Measurements from ENCODE around the gene SGCE. TPM values are rescaled to one million over a fixed set of nuclear protein-coding genes. Genes with fewer than 3 reads are reported as not detected.
A peak's percentile ranks its signal among the peaks of the same experiment; 100 is the strongest.

The SGCE gene
- total RNA-seq, 1 experiment from 2014 or later, result 39.8 TPM

DNA sequence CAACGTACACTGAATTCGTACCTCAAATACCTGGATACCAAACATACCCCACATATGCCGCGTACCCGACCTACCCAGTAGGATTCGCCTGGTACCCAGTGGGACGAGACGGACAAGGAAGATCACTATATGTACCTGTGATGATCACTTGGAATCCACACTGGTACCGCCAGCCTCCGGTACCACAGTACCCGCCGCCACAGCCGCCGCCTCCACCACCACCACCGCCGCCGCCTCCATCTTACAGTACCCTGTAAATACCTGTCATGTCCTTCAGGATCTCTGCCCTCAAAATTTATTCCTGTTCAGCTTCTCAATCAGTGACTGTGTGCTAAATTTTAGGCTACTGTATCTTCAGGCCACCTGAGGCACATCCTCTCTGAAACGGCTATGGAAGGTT, 9.5 kb upstream of the SGCE start:
- no peak for DNase-seq
- peaks cover 8% of the 10 kb centered on the region; the same call in 1 of the 2 replicates for H3K36me3 ChIP-seq (ENCODE audit: insufficient read depth, low read length)
- H3K79me2 ChIP-seq (ENCODE audit: low read length), result peaks cover 28% of the 10 kb centered on the region
- no peaks in the 10 kb centered on the region for H3K9me3 ChIP-seq (ENCODE audit: low read length)
- H3K9ac ChIP-seq (ENCODE audit: low read length), result no peak overlapping the region
- no peaks in the 10 kb centered on the region; the same call in 1 of the 2 replicates for H3K4me1 ChIP-seq (ENCODE audit: low read length)
- peaks cover 21% of the 10 kb centered on the region; the same call in 1 of the 2 replicates for H4K20me1 ChIP-seq (ENCODE audit: insufficient read depth, low read depth, low read length)
- H3K4me2 ChIP-seq (ENCODE audit: low read depth, low read length, poor library complexity, severe bottlenecking), result no peak overlapping the region
- no peaks in the 10 kb centered on the region for H3K27me3 ChIP-seq (ENCODE audit: low read length)
- no peak overlapping the region for H2AFZ ChIP-seq (ENCODE audit: low read length)
- H3K27ac ChIP-seq (ENCODE audit: low read length), result no peak overlapping the region
- H3K4me3 ChIP-seq (ENCODE audit: low read length), result no peak overlapping the region
- H3K9me2 ChIP-seq (replicated peaks; ENCODE audit: insufficient read depth, low read length), result no peaks in the 10 kb centered on the region

DNA sequence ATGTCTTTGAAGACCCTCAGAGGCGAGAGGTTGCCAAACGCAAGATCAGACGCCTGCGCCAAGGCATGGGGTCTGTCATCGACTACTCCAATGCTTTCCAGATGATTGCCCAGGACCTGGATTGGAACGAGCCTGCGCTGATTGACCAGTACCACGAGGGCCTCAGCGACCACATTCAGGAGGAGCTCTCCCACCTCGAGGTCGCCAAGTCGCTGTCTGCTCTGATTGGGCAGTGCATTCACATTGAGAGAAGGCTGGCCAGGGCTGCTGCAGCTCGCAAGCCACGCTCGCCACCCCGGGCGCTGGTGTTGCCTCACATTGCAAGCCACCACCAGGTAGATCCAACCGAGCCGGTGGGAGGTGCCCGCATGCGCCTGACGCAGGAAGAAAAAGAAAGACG, 8.1 kb upstream of the SGCE start:
- peaks cover 42% of the 10 kb centered on the region for H3K79me2 ChIP-seq (ENCODE audit: low read length)
- no peaks in the 10 kb centered on the region for H3K9me3 ChIP-seq (ENCODE audit: low read length)
- no peak overlapping the region for H3K27ac ChIP-seq (ENCODE audit: low read length)
- H3K27me3 ChIP-seq (ENCODE audit: low read length), result no peaks in the 10 kb centered on the region
- no peak overlapping the region for H3K4me2 ChIP-seq (ENCODE audit: low read depth, low read length, poor library complexity, severe bottlenecking)
- H2AFZ ChIP-seq (ENCODE audit: low read length), result no peak overlapping the region
- no peak overlapping the region for H3K9ac ChIP-seq (ENCODE audit: low read length)
- no peaks in the 10 kb centered on the region for H3K9me2 ChIP-seq (replicated peaks; ENCODE audit: insufficient read depth, low read length)
- peaks cover 8% of the 10 kb centered on the region; the same call in 1 of the 2 replicates for H3K36me3 ChIP-seq (ENCODE audit: insufficient read depth, low read length)
- no peak for DNase-seq
- H4K20me1 ChIP-seq (ENCODE audit: insufficient read depth, low read depth, low read length), result peaks cover 29% of the 10 kb centered on the region; the same call in 1 of the 2 replicates
- no peak overlapping the region for H3K4me3 ChIP-seq (ENCODE audit: low read length)
- peaks cover 10% of the 10 kb centered on the region for H3K4me1 ChIP-seq (ENCODE audit: low read length)

DNA sequence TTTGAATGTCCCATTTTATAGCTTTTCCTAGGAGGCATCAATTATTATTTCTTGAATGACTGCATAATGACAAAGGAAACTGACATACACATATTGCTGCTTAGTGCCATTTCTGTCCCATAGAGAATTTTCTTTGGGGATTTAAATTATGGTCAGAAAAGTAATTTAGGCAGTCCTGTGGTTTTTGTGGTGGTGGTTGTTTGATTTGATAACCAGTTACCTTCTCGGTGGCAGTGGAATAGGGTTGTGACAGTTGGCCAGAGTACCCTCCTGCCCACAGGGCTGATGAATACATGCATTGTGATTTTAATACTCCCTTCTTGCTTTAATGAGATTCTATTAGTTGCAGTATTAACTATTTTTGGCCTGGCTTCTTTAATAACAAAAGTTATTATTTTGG, 6.6 kb upstream of the SGCE start:
- Histone ChIP-seq H3K9me2 (replicated peaks; ENCODE audit: insufficient read depth, low read length) (no peaks in the 10 kb centered on the region), H2AFZ (ENCODE audit: low read length) (no peak overlapping the region), H4K20me1 (ENCODE audit: insufficient read depth, low read depth, low read length) (peaks cover 24% of the 10 kb centered on the region; the same call in 1 of the 2 replicates), H3K27ac (ENCODE audit: low read length) (no peak overlapping the region), H3K9ac (ENCODE audit: low read length) (no peak overlapping the region), H3K27me3 (ENCODE audit: low read length) (no peaks in the 10 kb centered on the region), H3K4me1 (ENCODE audit: low read length) (peaks cover 14% of the 10 kb centered on the region), H3K4me2 (ENCODE audit: low read depth, low read length, poor library complexity, severe bottlenecking) (no peak overlapping the region), H3K9me3 (ENCODE audit: low read length) (no peaks in the 10 kb centered on the region), H3K4me3 (ENCODE audit: low read length) (no peak overlapping the region), H3K79me2 (ENCODE audit: low read length) (peaks cover 46% of the 10 kb centered on the region), H3K36me3 (ENCODE audit: insufficient read depth, low read length) (peaks cover 8% of the 10 kb centered on the region; the same call in 1 of the 2 replicates)
- no peak for DNase-seq

DNA sequence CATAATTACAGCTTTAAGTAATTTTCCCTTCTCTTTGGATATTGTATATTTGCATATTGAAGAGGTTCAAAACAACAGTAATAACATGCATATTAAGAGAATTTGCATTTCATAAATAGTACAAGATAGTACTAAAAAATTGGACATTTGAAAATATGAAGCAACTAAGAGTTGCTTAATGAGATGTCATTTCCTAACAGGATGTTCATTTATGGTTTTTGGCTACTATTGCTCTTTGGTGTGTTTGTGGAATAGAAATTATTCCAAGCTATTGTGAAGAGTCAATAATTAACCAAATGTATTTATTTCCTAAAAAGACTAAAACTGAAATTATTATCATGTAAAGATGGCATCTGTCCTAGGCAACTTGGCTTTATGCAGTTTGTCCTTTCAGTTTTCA, 4.1 kb upstream of the SGCE start:
- Histone ChIP-seq H2AFZ (ENCODE audit: low read length) (no peak overlapping the region), H3K27ac (ENCODE audit: low read length) (no peak overlapping the region), H3K9ac (ENCODE audit: low read length) (no peak overlapping the region), H3K4me2 (ENCODE audit: low read depth, low read length, poor library complexity, severe bottlenecking) (no peak overlapping the region), H3K36me3 (ENCODE audit: insufficient read depth, low read length) (peaks cover 8% of the 10 kb centered on the region; the same call in 1 of the 2 replicates), H4K20me1 (ENCODE audit: insufficient read depth, low read depth, low read length) (peaks cover 24% of the 10 kb centered on the region; the same call in 1 of the 2 replicates), H3K79me2 (ENCODE audit: low read length) (peaks cover 46% of the 10 kb centered on the region), H3K4me3 (ENCODE audit: low read length) (no peak overlapping the region), H3K9me3 (ENCODE audit: low read length) (no peaks in the 10 kb centered on the region), H3K4me1 (ENCODE audit: low read length) (peaks cover 14% of the 10 kb centered on the region), H3K27me3 (ENCODE audit: low read length) (no peaks in the 10 kb centered on the region), H3K9me2 (replicated peaks; ENCODE audit: insufficient read depth, low read length) (no peaks in the 10 kb centered on the region)
- no peak for DNase-seq

DNA sequence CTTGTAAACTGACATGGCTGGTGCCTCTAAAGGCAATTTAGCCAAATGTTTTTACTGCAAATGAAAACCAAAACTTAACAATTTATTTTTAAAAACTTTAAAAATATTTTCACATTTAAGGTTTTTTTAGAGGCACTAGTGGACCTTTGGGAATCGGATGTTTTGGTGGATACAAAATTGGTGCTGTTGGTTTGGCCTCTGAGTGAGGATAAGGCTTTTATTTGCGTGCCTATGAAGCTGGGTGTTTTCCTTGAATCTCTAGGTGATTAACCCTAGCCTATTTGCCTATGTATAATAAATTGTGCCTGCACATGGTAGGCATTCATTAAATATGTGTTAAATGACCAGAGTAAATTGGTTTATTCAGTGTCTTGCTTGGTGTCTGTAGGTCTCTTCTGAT, 2.9 kb upstream of the SGCE start:
- no peak for DNase-seq
- Histone ChIP-seq H3K27me3 (ENCODE audit: low read length) (no peaks in the 10 kb centered on the region), H3K9me3 (ENCODE audit: low read length) (no peaks in the 10 kb centered on the region), H3K9ac (ENCODE audit: low read length) (peak overlapping the region; percentile 36; the same call in 1 of the 2 replicates), H3K4me3 (ENCODE audit: low read length) (peak overlapping the region; percentile 51), H2AFZ (ENCODE audit: low read length) (no peak overlapping the region), H3K27ac (ENCODE audit: low read length) (no peak overlapping the region), H3K4me1 (ENCODE audit: low read length) (peaks cover 21% of the 10 kb centered on the region), H4K20me1 (ENCODE audit: insufficient read depth, low read depth, low read length) (peaks cover 24% of the 10 kb centered on the region; the same call in 1 of the 2 replicates), H3K79me2 (ENCODE audit: low read length) (peaks cover 50% of the 10 kb centered on the region), H3K36me3 (ENCODE audit: insufficient read depth, low read length) (peaks cover 6% of the 10 kb centered on the region; the same call in 1 of the 2 replicates), H3K4me2 (ENCODE audit: low read depth, low read length, poor library complexity, severe bottlenecking) (peak overlapping the region; percentile 69), H3K9me2 (replicated peaks; ENCODE audit: insufficient read depth, low read length) (no peaks in the 10 kb centered on the region)

DNA sequence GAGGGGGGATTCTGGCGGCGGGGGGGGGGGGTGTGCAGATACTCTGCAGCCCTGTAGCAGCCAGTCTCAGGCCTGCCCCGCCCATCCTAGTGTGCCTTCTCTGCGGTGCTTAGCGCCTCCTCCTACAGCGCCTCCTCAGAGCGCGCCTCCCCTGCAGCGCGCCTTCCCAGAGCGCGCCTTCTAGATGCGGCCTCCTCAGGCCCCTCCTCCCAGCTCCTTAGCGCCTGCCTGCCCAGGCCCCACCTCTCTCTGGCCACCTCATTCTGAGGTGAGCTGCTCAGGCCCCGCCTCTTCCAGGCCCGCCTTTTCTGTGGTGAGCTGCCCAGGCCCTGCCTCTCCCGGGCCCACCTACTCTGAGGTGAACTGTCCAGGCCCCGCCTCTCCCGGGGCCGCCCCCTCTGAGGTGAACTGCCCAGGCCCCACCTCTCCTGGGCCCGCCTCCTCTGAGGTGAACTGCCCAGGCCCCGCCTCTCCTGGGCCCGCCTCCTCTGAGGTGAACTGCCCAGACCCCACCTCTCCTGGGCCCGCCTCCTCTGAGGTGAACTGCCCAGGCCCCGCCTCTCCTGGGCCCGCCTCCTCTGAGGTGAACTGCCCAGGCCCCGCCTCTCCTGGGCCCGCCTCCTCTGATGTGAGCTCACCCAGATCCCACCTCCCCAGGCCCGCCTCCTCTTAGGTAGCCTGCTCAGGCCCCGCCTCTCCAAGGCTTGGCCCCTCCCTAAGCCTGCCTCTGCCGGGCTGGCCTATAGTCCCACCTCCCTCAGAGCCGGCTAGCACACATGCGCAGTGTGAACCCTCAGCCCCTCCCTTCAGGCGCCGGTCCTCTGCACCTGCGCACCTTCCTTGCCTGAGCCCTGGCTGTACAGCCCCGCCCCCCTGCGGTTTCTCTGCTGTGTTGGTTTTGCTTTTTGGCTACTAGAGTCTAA, 2.1 kb upstream of the SGCE start:
- H2AFZ ChIP-seq (ENCODE audit: low read length), result no peak overlapping the region
- peaks cover 46% of the 10 kb centered on the region for H3K79me2 ChIP-seq (ENCODE audit: low read length)
- no peaks in the 10 kb centered on the region for H3K27me3 ChIP-seq (ENCODE audit: low read length)
- no peak overlapping the region for H3K9ac ChIP-seq (ENCODE audit: low read length)
- peaks cover 5% of the 10 kb centered on the region; the same call in 1 of the 2 replicates for H3K36me3 ChIP-seq (ENCODE audit: insufficient read depth, low read length)
- no peaks in the 10 kb centered on the region for H3K9me2 ChIP-seq (replicated peaks; ENCODE audit: insufficient read depth, low read length)
- H4K20me1 ChIP-seq (ENCODE audit: insufficient read depth, low read depth, low read length), result peaks cover 19% of the 10 kb centered on the region; the same call in 1 of the 2 replicates
- peaks cover 21% of the 10 kb centered on the region for H3K4me1 ChIP-seq (ENCODE audit: low read length)
- peak overlapping the region; percentile 69 for H3K4me2 ChIP-seq (ENCODE audit: low read depth, low read length, poor library complexity, severe bottlenecking)
- H3K27ac ChIP-seq (ENCODE audit: low read length), result no peak overlapping the region
- no peak overlapping the region for H3K4me3 ChIP-seq (ENCODE audit: low read length)
- peak; percentile 99 for DNase-seq
- no peaks in the 10 kb centered on the region for H3K9me3 ChIP-seq (ENCODE audit: low read length)

DNA sequence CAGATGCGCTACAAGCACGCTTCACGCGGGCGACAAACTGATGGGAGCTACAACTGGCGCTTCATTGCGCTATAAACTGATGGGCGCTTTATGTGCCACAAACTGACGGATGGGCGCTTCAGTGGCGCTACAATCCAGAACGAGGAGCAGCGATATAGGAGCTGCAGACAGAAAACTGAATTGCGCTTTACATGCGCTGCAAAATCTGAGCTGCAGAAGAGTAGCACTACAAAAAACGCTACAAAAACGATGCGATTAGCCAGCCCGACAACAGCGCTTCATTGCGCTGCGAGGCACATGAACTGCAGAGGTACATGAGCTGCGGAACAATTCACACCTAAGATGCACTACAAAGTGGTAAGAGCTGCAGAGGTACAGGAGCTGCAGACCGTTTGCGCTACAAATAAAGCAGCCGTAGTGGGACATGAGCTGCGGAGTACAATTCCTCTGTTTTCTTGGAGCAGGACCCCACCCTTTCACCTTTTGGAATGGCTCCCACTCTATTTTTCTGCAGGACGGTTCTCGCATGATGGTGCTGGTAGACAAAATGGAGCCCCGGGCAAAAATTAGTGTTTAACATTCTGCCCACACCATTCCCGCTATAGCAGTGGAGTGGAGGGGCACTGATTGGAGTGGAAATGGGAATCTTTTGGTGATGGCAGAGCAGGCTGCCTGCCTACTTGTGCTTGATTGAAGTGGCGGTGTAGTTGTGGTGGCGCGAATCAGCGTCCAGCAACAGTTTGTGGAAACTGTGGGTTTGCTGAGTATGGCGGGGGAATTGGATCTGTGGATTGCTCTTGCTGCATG, 1.2 kb upstream of the SGCE start:
- Histone ChIP-seq H3K4me2 (ENCODE audit: low read depth, low read length, poor library complexity, severe bottlenecking) (peak overlapping the region; percentile 58), H2AFZ (ENCODE audit: low read length) (no peak overlapping the region), H3K36me3 (ENCODE audit: insufficient read depth, low read length) (no peaks in the 10 kb centered on the region), H3K9me3 (ENCODE audit: low read length) (no peaks in the 10 kb centered on the region), H3K9me2 (replicated peaks; ENCODE audit: insufficient read depth, low read length) (no peaks in the 10 kb centered on the region), H3K27ac (ENCODE audit: low read length) (peak overlapping the region; percentile 67), H3K4me1 (ENCODE audit: low read length) (peaks cover 21% of the 10 kb centered on the region), H3K79me2 (ENCODE audit: low read length) (peaks cover 37% of the 10 kb centered on the region), H4K20me1 (ENCODE audit: insufficient read depth, low read depth, low read length) (peaks cover 18% of the 10 kb centered on the region; the same call in 1 of the 2 replicates), H3K9ac (ENCODE audit: low read length) (peak overlapping the region; percentile 79), H3K4me3 (ENCODE audit: low read length) (peak overlapping the region; percentile 64), H3K27me3 (ENCODE audit: low read length) (no peaks in the 10 kb centered on the region)
- DNase-seq, result peak; percentile 83

DNA sequence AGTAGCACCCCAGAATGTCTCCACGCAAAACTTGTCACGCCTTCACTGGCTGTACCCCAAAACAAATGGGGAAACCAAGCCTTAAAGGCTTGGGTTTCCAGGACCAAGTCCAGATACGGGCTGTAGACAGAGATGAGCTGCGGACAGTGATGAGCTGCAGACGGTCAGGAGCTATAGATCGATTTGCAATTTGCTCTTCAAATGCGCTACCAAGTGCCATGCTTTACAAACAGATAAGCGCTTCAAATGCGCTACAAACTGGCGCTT, 658 bp upstream of the SGCE start:
- Histone ChIP-seq H4K20me1 (ENCODE audit: insufficient read depth, low read depth, low read length) (peaks cover 16% of the 10 kb centered on the region; the same call in 1 of the 2 replicates), H3K4me1 (ENCODE audit: low read length) (peaks cover 21% of the 10 kb centered on the region), H3K4me2 (ENCODE audit: low read depth, low read length, poor library complexity, severe bottlenecking) (peak overlapping the region; percentile 58), H3K9me3 (ENCODE audit: low read length) (no peaks in the 10 kb centered on the region), H3K4me3 (ENCODE audit: low read length) (peak overlapping the region; percentile 64), H3K27ac (ENCODE audit: low read length) (peak overlapping the region; percentile 67), H3K9ac (ENCODE audit: low read length) (peak overlapping the region; percentile 79), H3K36me3 (ENCODE audit: insufficient read depth, low read length) (no peaks in the 10 kb centered on the region), H3K9me2 (replicated peaks; ENCODE audit: insufficient read depth, low read length) (no peaks in the 10 kb centered on the region), H3K27me3 (ENCODE audit: low read length) (no peaks in the 10 kb centered on the region), H2AFZ (ENCODE audit: low read length) (no peak overlapping the region), H3K79me2 (ENCODE audit: low read length) (peaks cover 33% of the 10 kb centered on the region)
- DNase-seq, result no peak

All from Karpas-422 (cell line).